T47D (cell line): Measurements from ENCODE around the gene PIP5K1C.
"Not testable (repeated sequence)": the region's sequence is repeated elsewhere in the genome, so short reads cannot be mapped to it uniquely, and the experiment has no call there.

ENCODE experiments used
- DNase-seq, 2 experiments: peaks; one replicate each; pipeline versions ENCODE4 v3.0.0 to v3.0.0-alpha.2; 2011 to 2012; ENCODE audit warnings: low read depth in 1 of 2, low spot score in 1 of 2
- JUND ChIP-seq: IDR thresholded peaks from 2 replicates; pipeline ENCODE4 v1.6.1; 2012; ENCODE audit warnings: low read depth
- in situ Hi-C: cut with HindIII; loops from 2 replicates; pipeline ENCODE4 v1.10.0; 2016; ENCODE audit warnings: low sequenced_read_pairs, low pct_unique_long_range_greater_than_20kb

Gene PIP5K1C

DNA sequence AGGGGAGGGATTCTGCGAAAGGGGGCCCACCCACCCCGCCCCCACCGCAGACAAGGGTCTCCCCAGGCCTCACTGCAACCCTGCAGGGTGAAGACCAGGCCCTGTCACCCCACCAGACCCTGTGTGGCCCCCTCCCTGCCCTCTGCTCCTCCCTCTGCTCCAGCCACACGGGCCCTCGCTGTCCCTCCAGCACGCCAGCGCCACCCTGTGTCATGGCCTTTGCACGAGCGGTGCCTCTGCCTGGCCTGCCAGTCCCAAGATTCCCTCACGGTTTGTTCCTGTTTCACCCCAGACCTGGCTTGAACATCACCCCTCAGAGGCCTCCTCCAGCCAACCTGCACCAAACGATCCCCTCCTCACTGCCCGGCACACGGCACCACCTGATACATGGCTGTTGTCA, 27.3 kb downstream of the PIP5K1C start:
- TF ChIP-seq JUND, result no peak
- no peak for DNase-seq
- in situ Hi-C loops, result no loop called here

DNA sequence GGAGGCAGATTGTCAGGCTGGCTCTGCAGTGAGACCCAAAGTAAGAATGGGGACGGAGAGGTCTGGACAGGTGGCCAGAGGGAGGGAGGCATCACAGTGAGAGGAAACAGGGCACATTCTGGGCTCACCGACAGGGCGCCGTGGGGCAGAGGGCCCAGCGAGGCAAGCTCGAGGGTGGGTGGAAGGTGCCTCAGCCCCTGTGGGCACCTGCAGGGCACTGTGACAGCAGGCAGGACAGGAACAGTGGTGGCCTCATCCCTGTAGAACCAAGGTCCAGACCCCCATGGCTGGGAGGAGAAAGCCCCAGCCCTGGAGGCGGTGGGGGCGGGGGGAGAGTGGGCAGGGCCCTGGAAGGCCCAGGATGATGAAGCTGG, 27.7 kb downstream of the PIP5K1C start:
- in situ Hi-C loops, result no loop called here
- no peak for TF ChIP-seq JUND
- DNase-seq, result no peak

DNA sequence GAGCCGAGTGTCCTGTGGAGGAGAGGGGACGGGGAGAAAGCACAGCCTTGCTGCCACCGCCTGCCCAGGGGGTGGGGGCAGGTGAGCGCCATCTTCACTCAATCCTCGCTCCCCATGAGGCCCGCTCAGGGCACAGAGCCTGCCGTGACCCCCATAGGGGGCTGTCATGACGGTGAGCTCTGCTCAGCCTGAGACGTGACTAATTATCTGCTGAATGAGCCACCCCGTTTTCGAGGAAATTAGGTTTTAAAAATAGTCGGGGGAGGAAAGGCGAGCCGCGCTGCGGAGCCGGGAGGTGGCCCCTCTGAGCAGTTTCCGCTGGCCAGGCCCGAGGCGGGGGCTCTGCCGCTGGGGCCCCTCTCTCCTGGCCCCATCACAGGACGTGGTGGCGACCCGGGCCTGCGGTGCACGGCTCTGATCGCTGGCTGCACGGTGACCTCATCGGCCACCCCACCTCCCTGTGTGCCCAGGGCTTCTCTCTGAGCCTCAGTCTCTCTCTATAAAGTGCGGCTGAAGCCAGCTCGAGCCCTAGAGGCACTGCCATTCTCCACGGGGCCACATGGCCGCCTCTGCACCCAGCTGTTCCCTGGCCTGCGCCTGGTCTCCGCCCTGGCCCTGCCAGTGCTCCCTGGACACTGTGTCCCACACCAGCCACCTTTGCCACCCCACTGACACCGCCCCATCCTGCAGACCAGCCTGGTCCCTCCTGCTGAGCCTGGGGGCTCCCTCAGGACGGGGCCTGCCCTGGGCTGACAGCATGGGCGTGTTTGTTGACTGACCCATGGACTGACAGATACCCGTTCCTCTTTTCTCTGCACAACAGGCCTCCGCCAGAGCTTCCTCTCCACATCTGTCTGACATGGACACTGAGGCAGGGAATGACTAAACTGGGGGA, 28.3 kb downstream of the PIP5K1C start:
- in situ Hi-C loops, result no loop called here
- TF ChIP-seq JUND, result no peak
- no peak for DNase-seq

DNA sequence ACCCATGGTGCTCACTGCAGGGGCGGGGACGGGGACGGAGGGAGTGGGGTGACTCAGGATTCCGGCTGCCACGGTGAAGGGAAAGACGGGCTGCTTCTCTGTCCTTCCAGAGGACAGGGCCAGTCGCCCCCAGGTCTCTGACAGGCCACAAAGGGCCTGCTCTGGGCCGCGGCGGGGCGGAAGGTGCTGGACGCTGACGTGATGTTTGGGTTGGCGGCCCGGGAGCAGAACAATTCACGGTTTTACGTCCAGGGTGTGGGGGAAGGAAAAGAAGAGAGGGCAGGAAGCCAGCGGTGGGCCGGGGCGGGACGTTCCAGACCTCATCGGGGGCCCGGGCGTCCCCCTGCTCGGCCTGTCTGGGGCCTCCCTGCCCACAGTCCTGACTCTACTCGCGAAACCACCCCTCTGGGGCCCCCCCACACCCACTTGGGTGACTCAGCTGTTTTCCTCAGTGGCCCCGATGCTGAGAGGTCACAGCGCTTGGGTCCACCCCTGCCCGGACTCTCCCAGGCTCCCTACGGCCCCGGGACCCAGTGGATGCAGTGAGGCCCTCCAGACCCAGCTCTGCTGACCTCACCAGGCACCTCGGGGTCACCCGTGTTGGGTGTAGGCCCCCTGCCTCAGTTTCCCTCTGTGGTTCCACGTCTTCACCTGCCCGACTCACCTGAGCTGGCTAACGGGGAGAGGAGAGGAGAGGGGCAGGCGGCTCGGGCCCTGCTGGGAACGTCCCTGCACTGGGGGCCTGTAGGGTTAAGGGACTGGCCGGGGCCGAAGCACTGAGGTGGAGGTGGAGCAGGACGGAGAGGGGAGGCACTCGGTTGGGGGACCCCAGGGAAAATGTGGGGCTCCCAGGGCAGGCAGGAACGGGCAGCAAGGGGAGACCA, 29.2 kb downstream of the PIP5K1C start:
- no peak for TF ChIP-seq JUND
- in situ Hi-C loops, result no loop called here
- DNase-seq, result no peak

DNA sequence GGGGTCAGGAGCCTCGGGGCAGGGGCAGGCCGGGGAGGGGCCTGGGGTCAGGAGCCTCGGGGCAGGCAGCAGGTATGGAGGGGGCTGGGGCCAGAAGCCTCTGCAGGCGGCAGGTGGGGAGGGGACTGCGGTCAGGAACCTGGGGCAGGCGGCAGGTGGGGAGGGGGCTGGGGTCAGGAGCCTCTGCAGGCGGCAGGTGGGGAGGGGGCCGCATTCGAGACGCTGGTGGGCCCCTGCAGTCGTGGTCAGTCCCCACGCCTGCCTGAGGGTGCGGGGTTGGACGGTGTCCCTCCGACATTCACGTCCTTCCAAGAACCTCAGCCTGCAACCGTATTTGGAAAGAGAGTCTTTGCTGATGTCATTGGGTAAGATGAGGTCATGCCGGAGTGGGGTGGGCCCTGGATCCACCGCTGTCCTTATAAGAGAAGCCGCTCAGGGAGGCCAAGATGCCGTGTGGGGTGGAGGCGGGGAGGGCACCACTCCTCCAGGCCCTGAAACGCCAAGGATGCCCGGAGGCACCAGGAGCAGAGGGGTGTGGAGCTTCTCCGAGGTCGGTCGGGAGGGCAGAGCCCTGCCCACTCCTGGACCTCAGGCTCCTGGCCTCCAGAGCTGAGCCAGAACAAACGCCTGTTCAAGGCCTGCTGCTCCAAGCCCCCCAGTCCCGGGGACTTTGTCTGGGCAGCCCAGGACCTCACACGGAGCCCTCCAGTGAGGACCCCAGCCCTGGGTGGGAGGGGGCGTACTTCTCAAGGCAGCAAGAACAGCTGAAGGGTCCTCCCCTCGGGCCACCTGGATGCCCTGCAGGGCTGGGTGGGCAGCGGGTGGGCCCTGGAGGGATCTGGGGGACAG, 30.1 kb downstream of the PIP5K1C start:
- no peak for DNase-seq

DNA sequence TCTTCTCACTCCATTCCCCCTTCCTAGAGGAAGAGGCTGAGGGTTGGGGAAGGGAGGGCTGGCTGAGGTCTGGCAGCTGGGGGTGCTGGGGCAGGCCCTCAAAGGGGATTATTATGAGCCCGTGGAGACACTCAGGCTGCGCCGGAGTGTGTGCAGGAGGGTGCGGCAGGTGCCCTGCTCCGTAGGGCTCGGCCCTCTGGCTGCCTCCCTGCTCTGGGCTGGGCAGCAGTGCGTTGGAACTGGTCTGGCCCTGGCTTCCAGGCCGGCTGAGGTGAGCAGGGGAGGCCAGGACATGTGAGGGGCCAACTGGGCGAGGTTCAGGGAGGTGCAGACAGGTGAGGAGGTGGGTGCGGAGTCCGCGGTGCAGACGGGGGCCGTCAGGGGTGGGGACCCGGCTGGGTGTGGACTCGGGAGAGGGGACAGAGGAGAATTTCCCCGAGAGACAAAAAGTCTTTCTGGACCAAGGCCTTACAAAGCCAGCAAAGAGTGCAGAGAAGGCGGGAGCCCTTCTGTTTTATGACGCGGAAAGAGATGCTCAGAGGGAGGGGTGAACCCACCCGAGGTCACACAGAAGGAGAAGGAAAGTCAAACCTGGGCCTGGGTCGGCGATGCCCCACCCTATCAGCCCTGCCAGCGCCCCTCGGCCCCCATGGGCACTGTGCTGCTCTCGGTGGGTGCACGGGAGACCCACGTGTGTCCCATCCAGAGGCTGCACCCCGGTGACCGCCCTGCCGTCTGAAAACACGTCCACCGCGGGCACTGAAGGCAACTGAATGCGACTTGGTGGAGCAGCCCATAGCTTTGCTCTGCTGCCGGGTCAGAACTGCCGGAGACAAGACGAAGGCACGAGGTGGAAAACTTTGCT, 31.0 kb downstream of the PIP5K1C start:
- no peak for DNase-seq
- in situ Hi-C loops, result no loop called here
- no peak for TF ChIP-seq JUND

More for the DNA sequence above, 30.1 kb downstream of the PIP5K1C start:
- in situ Hi-C loops, result no loop called here
- TF ChIP-seq JUND, result no peak

DNA sequence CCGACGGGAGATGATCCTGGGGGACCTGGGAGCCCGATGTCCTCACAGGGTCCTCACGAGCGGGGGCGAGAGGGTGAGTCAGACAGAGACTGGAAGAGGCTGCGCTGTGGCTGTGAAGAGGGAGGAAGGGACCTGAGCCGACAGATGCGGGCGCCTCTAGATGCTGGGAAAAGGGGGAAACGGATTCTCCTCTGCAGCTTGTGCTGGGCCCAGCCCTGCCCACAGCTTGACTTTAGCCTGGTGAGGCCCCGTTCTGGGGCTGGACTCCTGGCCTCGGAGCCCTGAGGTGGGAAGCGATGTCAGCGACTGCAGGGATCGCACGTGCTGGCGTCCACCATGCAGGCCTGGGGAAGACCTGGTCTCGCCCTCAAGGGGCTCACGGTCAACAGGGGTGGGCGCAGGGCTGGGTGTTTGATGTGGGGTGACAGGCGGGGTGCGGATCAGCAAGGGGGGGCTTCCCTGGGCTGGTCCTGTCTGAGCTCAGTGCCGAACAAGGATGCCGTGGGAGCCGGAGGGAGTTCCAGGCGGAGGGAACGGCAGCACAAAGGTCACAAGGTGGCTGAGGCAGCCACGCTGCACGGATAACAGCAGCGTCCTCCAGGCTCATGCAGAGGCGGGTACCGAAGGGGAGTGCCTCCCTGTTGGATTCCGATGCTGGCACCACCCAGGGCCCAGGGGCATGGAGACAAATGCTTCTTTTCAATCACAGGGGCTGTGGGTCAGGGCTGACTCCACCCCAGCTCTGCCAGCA, 31.8 kb downstream of the PIP5K1C start:
- in situ Hi-C loops, result no loop called here
- TF ChIP-seq JUND, result no peak
- DNase-seq, result no peak

DNA sequence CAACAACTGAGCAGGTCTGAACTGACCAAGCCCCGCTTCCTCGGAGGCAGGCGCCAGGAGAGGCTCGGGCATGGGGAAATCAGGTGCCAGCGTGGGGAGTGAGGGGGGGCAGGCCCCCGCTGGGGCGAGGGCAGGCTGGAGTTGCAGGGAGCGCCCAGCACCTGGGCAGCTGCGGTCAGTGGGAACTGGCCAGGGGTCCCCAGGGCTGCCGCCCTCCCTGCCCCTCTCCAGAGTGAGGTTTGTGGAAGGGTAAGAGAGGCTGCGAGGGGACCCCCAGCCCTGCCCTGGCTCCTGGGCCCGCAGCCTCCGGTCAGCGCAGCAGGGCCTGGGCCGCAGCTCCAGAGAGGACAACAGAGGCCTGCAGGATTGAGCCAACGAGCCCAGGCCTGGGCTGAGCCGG, 32.5 kb downstream of the PIP5K1C start:
- TF ChIP-seq JUND, result no peak
- DNase-seq, result no peak
- in situ Hi-C loops, result no loop called here

DNA sequence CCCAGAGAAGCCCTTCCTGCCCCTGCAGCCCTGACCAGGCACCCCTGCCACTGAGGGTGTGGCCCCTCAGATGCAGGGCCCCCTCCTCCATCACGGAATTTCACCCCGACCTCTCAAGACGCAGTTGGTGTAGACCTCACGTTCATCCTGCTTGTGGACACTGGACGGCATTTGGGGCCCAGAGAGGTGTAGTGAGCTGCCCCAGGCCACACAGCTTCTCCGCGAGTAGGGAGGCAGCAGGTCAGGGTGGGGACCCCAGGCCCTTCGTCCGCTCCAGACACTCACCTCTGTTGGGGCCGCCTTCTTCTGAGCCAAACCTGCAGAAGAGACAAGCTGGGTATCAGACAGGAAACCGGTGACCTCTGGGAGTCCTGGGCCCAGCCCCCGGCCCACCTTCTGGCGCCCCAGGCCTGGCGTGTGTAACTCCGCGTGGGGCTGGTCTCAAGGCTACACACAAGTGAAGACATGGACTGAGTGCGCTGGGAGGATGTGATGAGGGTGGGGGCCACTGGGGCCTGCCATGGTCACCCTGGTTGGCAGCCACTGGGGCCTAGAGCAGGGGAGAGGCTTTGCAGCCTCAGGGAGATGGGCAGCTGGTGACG, 33.1 kb downstream of the PIP5K1C start:
- TF ChIP-seq JUND, result no peak
- in situ Hi-C loops, result no loop called here
- DNase-seq, result no peak

DNA sequence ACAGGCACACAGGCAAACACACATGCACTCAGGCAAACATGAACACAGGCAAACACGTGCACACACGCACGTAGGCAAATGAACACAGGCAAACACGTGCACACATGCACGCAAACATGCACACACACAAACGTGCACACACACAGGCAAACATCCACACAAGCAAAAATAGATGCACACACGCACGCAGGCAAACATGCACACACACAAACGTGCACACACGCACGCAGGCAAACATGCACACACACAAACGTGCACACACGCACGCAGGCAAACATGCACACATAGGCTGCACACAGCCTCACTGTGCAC, 33.8 kb downstream of the PIP5K1C start:
- DNase-seq, in situ Hi-C loops: not testable (repeated sequence)
